PC-9 (cell line): ENCODE data around the gene SYMPK. TPM values are rescaled to one million over a fixed set of nuclear protein-coding genes. Genes with fewer than 3 reads are reported as not detected.
A peak's percentile ranks its signal among the peaks of the same experiment; 100 is the strongest.

Experiments used
- BruUV-seq: library from RNA; stranded (reverse); fragments of 400-500 nt; replicated peaks from 2 replicates; lab custom pipeline; 2021; lab: Mats Ljungman, UMichigan
- CTCF ChIA-PET: fragments of 300-600 bp; sonication (Branson Sonifier 250); formaldehyde crosslinking; loops from one replicate; lab custom pipeline; 2022; ENCODE audit warnings: antibody characterized with exemption; lab: Charles Lee
- POLR2A ChIA-PET: fragments of 300-600 bp; sonication (Branson Sonifier 250); formaldehyde crosslinking; loops from one replicate; lab custom pipeline; 2022; ENCODE audit warnings: antibody characterized with exemption; ENCODE audit not compliant: unreplicated experiment; lab: Charles Lee
- DNase-seq, 2 experiments: peaks; one replicate each; pipeline versions ENCODE4 v3.0.0 to v3.0.0-alpha.2; 2015 to 2022; ENCODE audit warnings: mixed read lengths in 1 of 2
- H2AFZ ChIP-seq: fragments of 200-600 bp; sonication (generic); 2 replicates; pipeline ENCODE4 v1.8.1; 2017; ENCODE audit warnings: antibody characterized with exemption
- H3F3A ChIP-seq: fragments of 200-600 bp; sonication (generic); 2 replicates; pipeline ENCODE4 v1.8.1; 2017; ENCODE audit warnings: antibody characterized with exemption, mild to moderate bottlenecking, low read depth; ENCODE audit not compliant: insufficient read depth
- H3K27ac ChIP-seq: fragments of 200-600 bp; sonication (generic); 2 replicates; pipeline ENCODE4 v1.6.1; 2016; ENCODE audit warnings: mixed run types
- H3K27me3 ChIP-seq: fragments of 200-600 bp; sonication (generic); 2 replicates; pipeline ENCODE4 v1.6.1; 2016; ENCODE audit warnings: low read depth, mixed run types; ENCODE audit not compliant: insufficient read depth
- H3K36me3 ChIP-seq: fragments of 200-600 bp; sonication (generic); 2 replicates; pipeline ENCODE4 v1.6.1; 2016; ENCODE audit warnings: low read depth, mixed run types
- H3K4me1 ChIP-seq: fragments of 200-600 bp; sonication (generic); replicated peaks from 2 replicates; pipeline ENCODE4 v1.6.1; 2016; ENCODE audit warnings: mixed run types; ENCODE audit not compliant: insufficient read depth
- H3K4me2 ChIP-seq: fragments of 200-600 bp; sonication (generic); 2 replicates; pipeline ENCODE4 v1.6.1; 2017; ENCODE audit warnings: mixed run types
- H3K4me3 ChIP-seq: fragments of 200-600 bp; sonication (generic); 2 replicates; pipeline ENCODE4 v1.6.1; 2016; ENCODE audit warnings: mixed run types
- H3K79me2 ChIP-seq: fragments of 200-600 bp; sonication (generic); 2 replicates; pipeline ENCODE4 v1.6.1; 2017; ENCODE audit warnings: low read depth, mixed run types
- H3K9me2 ChIP-seq: fragments of 200-600 bp; sonication (generic); 2 replicates; pipeline ENCODE4 v1.8.1; 2017; ENCODE audit warnings: mild to moderate bottlenecking; ENCODE audit not compliant: insufficient read depth
- H3K9me3 ChIP-seq: fragments of 200-600 bp; sonication (generic); 2 replicates; pipeline ENCODE4 v1.8.1; 2016; ENCODE audit warnings: low read depth; ENCODE audit not compliant: insufficient read depth
- H4K20me1 ChIP-seq: fragments of 200-600 bp; sonication (generic); 2 replicates; pipeline ENCODE4 v1.8.1; 2017; ENCODE audit not compliant: insufficient read depth
- EZH2 ChIP-seq: fragments of 200-600 bp; sonication (generic); IDR thresholded peaks from 2 replicates; pipeline ENCODE4 v1.8.0; 2017; ENCODE audit warnings: antibody characterized with exemption, low read depth
- intact Hi-C: fragments of 100-400 bp; cut with micrococcal nuclease; formaldehyde crosslinking; loops from one replicate; pipeline ENCODE4 v1.10.0; 2022; ENCODE audit not compliant: unreplicated experiment
- total RNA-seq: library from RNA; stranded (reverse); gene quantifications from 2 replicates; pipeline ENCODE4 v1.2.3, GENCODE V29; 2021
- TF ChIP-seq, protein P1 (sequence below): fragments of 200-600 bp; sonication (generic); conservative IDR thresholded peaks from 2 replicates; pipeline ENCODE4 v1.6.1; 2017; ENCODE audit warnings: mixed run types, antibody characterized with exemption, mild to moderate bottlenecking, moderate library complexity

Gene SYMPK
- total RNA-seq, 1 experiment from 2014 or later: 85.5 TPM

- DNase-seq: peak; percentile 79 to 92
- Histone ChIP-seq H3K36me3 (peaks cover 9% of the 10 kb centered on the region; the same call in 1 of the 2 replicates), H3K4me1 (peaks cover 17% of the 10 kb centered on the region), H3K79me2 (no peaks in the 10 kb centered on the region), H4K20me1 (no peaks in the 10 kb centered on the region), H3F3A (peaks cover 64% of the 10 kb centered on the region; the same call in 1 of the 2 replicates), H3K9me2 (no peaks in the 10 kb centered on the region), H3K27ac (0 out of 2 replicates have a peak overlapping the region, but pooled peaks have one; percentile 6), H3K4me3 (peak overlapping the region; percentile 58), H3K27me3 (no peaks in the 10 kb centered on the region), H2AFZ (no peak overlapping the region), H3K9me3 (no peaks in the 10 kb centered on the region), H3K4me2 (peak overlapping the region; percentile 87)
- BruUV-seq: no TSS peak
- CTCF ChIA-PET: interaction anchor here (0.6 to 1.5 kb wide), 7 partner anchors 12 to 93 kb away, joined by 3 to 12 read pairs (median 6); partner anchors contain the start of genes DMPK, FBXO46 and RSPH6A
- TF ChIP-seq EZH2: no peak
- TF ChIP-seq, protein P1, sequence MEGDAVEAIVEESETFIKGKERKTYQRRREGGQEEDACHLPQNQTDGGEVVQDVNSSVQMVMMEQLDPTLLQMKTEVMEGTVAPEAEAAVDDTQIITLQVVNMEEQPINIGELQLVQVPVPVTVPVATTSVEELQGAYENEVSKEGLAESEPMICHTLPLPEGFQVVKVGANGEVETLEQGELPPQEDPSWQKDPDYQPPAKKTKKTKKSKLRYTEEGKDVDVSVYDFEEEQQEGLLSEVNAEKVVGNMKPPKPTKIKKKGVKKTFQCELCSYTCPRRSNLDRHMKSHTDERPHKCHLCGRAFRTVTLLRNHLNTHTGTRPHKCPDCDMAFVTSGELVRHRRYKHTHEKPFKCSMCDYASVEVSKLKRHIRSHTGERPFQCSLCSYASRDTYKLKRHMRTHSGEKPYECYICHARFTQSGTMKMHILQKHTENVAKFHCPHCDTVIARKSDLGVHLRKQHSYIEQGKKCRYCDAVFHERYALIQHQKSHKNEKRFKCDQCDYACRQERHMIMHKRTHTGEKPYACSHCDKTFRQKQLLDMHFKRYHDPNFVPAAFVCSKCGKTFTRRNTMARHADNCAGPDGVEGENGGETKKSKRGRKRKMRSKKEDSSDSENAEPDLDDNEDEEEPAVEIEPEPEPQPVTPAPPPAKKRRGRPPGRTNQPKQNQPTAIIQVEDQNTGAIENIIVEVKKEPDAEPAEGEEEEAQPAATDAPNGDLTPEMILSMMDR: peak; percentile 99
- POLR2A ChIA-PET: no interaction called here
- intact Hi-C loops: loop anchor here (1.0 kb wide), 2 partner anchors 29 to 47 kb away; no protein-coding TSS in a partner anchor
Observed at GRCh38 chr19:45770192-45771101, 92.5 kb downstream of the SYMPK start.

GRCh38 chr19:45769821-45770191 is 93.1 kb downstream of the SYMPK start:
- H2AFZ ChIP-seq: no peak overlapping the region
- H4K20me1 ChIP-seq: no peaks in the 10 kb centered on the region
- H3K27me3 ChIP-seq: no peaks in the 10 kb centered on the region
- H3K79me2 ChIP-seq: no peaks in the 10 kb centered on the region
- H3K4me3 ChIP-seq: peak overlapping the region; percentile 58
- peaks cover 8% of the 10 kb centered on the region; the same call in 1 of the 2 replicates for H3K36me3 ChIP-seq
- H3K4me1 ChIP-seq: peaks cover 17% of the 10 kb centered on the region
- peak overlapping the region; percentile 87 for H3K4me2 ChIP-seq
- H3K27ac ChIP-seq: 0 out of 2 replicates have a peak overlapping the region, but pooled peaks have one; percentile 6
- intact Hi-C loops: loop anchor here (1.0 to 5.0 kb wide), 8 partner anchors 11 to 348 kb away; partner anchors contain the start of genes ERCC1, FBXO46 and QPCTL
- no TSS peak for BruUV-seq
- ChIA-PET POLR2A (interaction anchor here (0.5 to 1.1 kb wide), 10 partner anchors 12 to 647 kb away, joined by 3 to 58 read pairs (median 8); partner anchors contain the start of genes DMPK, QPCTL and SNRPD2), CTCF (interaction anchor here (0.5 to 1.5 kb wide), 15 partner anchors 13 to 159 kb away, joined by 3 to 12 read pairs (median 4); partner anchors contain the start of genes FBXO46, QPCTL and RSPH6A)
- H3K9me3 ChIP-seq: no peaks in the 10 kb centered on the region
- H3F3A ChIP-seq: peaks cover 65% of the 10 kb centered on the region; the same call in 1 of the 2 replicates
- DNase-seq: no peak
- no peak for TF ChIP-seq EZH2
- TF ChIP-seq, protein P1: no peak
- H3K9me2 ChIP-seq: no peaks in the 10 kb centered on the region
